HFFc6 (cell line): ENCODE data around the gene HPSE. TPM values are rescaled to one million over a fixed set of nuclear protein-coding genes. Genes with fewer than 3 reads are reported as not detected.

Experiments
- DNase-seq: peaks from one replicate; pipeline ENCODE4 v3.0.0-alpha.2; 2018
- H3K27ac Mint-ChIP-seq: 2 replicates; pipeline ENCODE4 v1.8.0; 2020; ENCODE audit warnings: mild to moderate bottlenecking, mixed read lengths
- H3K27me3 Mint-ChIP-seq: 2 replicates; pipeline ENCODE4 v1.8.0; 2021; ENCODE audit warnings: mild to moderate bottlenecking, moderate library complexity, mixed read lengths; ENCODE audit not compliant: insufficient read depth
- H3K36me3 Mint-ChIP-seq: 2 replicates; pipeline ENCODE4 v1.8.0; 2021; ENCODE audit warnings: low read depth, mixed read lengths
- H3K4me1 Mint-ChIP-seq: 2 replicates; pipeline ENCODE4 v1.8.0; 2020; ENCODE audit warnings: low read depth, mixed read lengths
- H3K4me3 Mint-ChIP-seq: 2 replicates; pipeline ENCODE4 v1.8.0; 2020; ENCODE audit warnings: mild to moderate bottlenecking, moderate library complexity, mixed read lengths
- H3K9me3 Mint-ChIP-seq: 2 replicates; pipeline ENCODE4 v1.8.0; 2020; ENCODE audit warnings: mild to moderate bottlenecking, mixed read lengths
- CTCF ChIP-seq: fragments of 200-600 bp; sonication (generic); IDR thresholded peaks from 2 replicates; pipeline ENCODE4 v1.5.0; 2021; ENCODE audit warnings: antibody characterized with exemption, mild to moderate bottlenecking
- total RNA-seq, 6 experiments: library from RNA; stranded (reverse); fragmentation: NEBNext Ultra II Directional; extraction: Animal tissue kit (Norgen Biotek cat#: 25700); gene quantifications; 2 replicates in 1 of 6; 3 replicates in 5 of 6; pipeline ENCODE4 v1.2.3, GENCODE V29; 2021

Gene HPSE
- total RNA-seq, 6 experiments from 2014 or later, result 0.33 to 1.0 (median 0.83) TPM

- Mint-ChIP-seq H3K27me3 (peaks cover 6% of the 10 kb centered on the region), H3K4me1 (peaks cover 20% of the 10 kb centered on the region), H3K4me3 (no peak overlapping the region), H3K36me3 (no peaks in the 10 kb centered on the region), H3K9me3 (no peaks in the 10 kb centered on the region), H3K27ac (no peak overlapping the region)
- DNase-seq, result no peak
- no peak for TF ChIP-seq CTCF
These were observed 18.9 kb upstream of the HPSE start for GRCh38 chr4:83353516-83353915.

GRCh38 chr4:83348074-83348473, 13.4 kb upstream of the HPSE start:
- peaks cover 22% of the 10 kb centered on the region for H3K27me3 Mint-ChIP-seq
- no peak for DNase-seq
- H3K4me3 Mint-ChIP-seq, result no peak overlapping the region
- H3K36me3 Mint-ChIP-seq, result no peaks in the 10 kb centered on the region; the same call in 1 of the 2 replicates
- H3K9me3 Mint-ChIP-seq, result peaks cover 14% of the 10 kb centered on the region
- TF ChIP-seq CTCF, result no peak
- no peak overlapping the region for H3K27ac Mint-ChIP-seq
- H3K4me1 Mint-ChIP-seq, result no peaks in the 10 kb centered on the region

- Mint-ChIP-seq H3K4me1 (no peaks in the 10 kb centered on the region), H3K9me3 (peaks cover 10% of the 10 kb centered on the region), H3K27me3 (peaks cover 20% of the 10 kb centered on the region), H3K36me3 (no peaks in the 10 kb centered on the region; the same call in 1 of the 2 replicates), H3K4me3 (no peak overlapping the region), H3K27ac (no peak overlapping the region)
- no peak for DNase-seq
- no peak for TF ChIP-seq CTCF
These were observed 7.8 kb upstream of the HPSE start for GRCh38 chr4:83342476-83342875.

- no peaks in the 10 kb centered on the region for H3K36me3 Mint-ChIP-seq
- H3K4me3 Mint-ChIP-seq, result no peak overlapping the region
- DNase-seq, result no peak
- H3K27me3 Mint-ChIP-seq, result peaks cover 21% of the 10 kb centered on the region
- TF ChIP-seq CTCF, result no peak
- H3K27ac Mint-ChIP-seq, result no peak overlapping the region
- H3K9me3 Mint-ChIP-seq, result no peaks in the 10 kb centered on the region
- H3K4me1 Mint-ChIP-seq, result peaks cover under 1% of the 10 kb centered on the region; the same call in 1 of the 2 replicates
These were observed 6.2 kb upstream of the HPSE start for GRCh38 chr4:83340692-83341343.

GRCh38 chr4:83339573-83339972, 4.9 kb upstream of the HPSE start:
- no peak for TF ChIP-seq CTCF
- Mint-ChIP-seq H3K4me3 (no peak overlapping the region), H3K36me3 (no peaks in the 10 kb centered on the region), H3K4me1 (peaks cover 10% of the 10 kb centered on the region), H3K27ac (no peak overlapping the region), H3K27me3 (peaks cover 21% of the 10 kb centered on the region), H3K9me3 (no peaks in the 10 kb centered on the region)
- DNase-seq, result no peak
